Epithelial cell of proximal tubule (primary cell): Measurements from ENCODE around the gene MARCHF3. TPM values are rescaled to one million over a fixed set of nuclear protein-coding genes. Genes with fewer than 3 reads are reported as not detected.
"Not testable (repeated sequence)": the region's sequence is repeated elsewhere in the genome, so short reads cannot be mapped to it uniquely, and the experiment has no call there.

Source experiments
- DNase-seq: peaks from one replicate; pipeline ENCODE4 v3.0.0-alpha.2; 2011; ENCODE audit warnings: low read depth
- H3K4me3 ChIP-seq: 2 replicates; pipeline ENCODE4 v1.5.1; 2011; ENCODE audit warnings: low read depth, mild to moderate bottlenecking, low read length
- CTCF ChIP-seq: conservative IDR thresholded peaks from 2 replicates; pipeline ENCODE4 v1.5.1; 2012; ENCODE audit warnings: low read depth, mild to moderate bottlenecking, low read length
- total RNA-seq: library from RNA; depleted of rRNA; stranded (reverse); fragments of >200 nt; gene quantifications from 2 replicates; pipeline ENCODE4 v1.2.3, GENCODE V29; 2015

Gene MARCHF3
- total RNA-seq, 1 donor from 2014 or later = 5.0 TPM

- no peak for DNase-seq
- TF ChIP-seq CTCF = no peak
- H3K4me3 ChIP-seq = no peak overlapping the region
Observed at GRCh38 chr5:126947146-126948010, 83.0 kb downstream of the MARCHF3 start.

GRCh38 chr5:126942908-126943307 lies 87.5 kb downstream of the MARCHF3 start:
- not testable (repeated sequence) for H3K4me3 ChIP-seq, DNase-seq

GRCh38 chr5:126941403-126941802 lies 89.0 kb downstream of the MARCHF3 start:
- no peak for DNase-seq
- TF ChIP-seq CTCF = no peak
- no peak overlapping the region for H3K4me3 ChIP-seq

GRCh38 chr5:126939887-126940286 lies 90.5 kb downstream of the MARCHF3 start:
- no peak overlapping the region for H3K4me3 ChIP-seq
- DNase-seq = no peak
- TF ChIP-seq CTCF = no peak

GRCh38 chr5:126938466-126938865 lies 91.9 kb downstream of the MARCHF3 start:
- H3K4me3 ChIP-seq = no peak overlapping the region
- no peak for DNase-seq
- no peak for TF ChIP-seq CTCF

GRCh38 chr5:126937771-126938170 lies 92.6 kb downstream of the MARCHF3 start:
- TF ChIP-seq CTCF = no peak
- H3K4me3 ChIP-seq = no peak overlapping the region
- no peak for DNase-seq

- no peak for DNase-seq
- H3K4me3 ChIP-seq = no peak overlapping the region
- TF ChIP-seq CTCF = no peak
Observed at GRCh38 chr5:126936775-126937418, 93.5 kb downstream of the MARCHF3 start.
